Measurements from ENCODE around the gene FOXO3.

DNA sequence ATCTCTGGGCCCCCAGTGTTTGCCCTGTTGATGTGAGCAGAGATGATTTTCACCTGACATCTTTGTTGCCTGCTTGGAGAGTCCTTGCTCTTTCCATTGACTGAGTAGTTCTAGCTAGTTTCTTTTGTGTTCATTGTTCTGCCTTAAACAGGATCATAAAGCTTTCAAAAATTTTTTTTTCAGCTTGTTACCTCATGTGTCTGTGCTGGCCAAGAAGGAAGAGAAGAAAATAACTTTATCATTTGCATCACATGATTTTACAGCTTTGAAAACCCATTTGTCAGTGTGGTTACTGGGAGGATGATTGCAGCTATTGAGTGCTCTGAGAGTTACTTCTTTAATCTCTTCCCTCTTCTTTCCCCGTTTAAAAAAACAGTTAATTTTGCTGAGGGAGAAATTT is 16.0 kb downstream of the FOXO3 start:
- TF ChIP-seq, protein P1, sequence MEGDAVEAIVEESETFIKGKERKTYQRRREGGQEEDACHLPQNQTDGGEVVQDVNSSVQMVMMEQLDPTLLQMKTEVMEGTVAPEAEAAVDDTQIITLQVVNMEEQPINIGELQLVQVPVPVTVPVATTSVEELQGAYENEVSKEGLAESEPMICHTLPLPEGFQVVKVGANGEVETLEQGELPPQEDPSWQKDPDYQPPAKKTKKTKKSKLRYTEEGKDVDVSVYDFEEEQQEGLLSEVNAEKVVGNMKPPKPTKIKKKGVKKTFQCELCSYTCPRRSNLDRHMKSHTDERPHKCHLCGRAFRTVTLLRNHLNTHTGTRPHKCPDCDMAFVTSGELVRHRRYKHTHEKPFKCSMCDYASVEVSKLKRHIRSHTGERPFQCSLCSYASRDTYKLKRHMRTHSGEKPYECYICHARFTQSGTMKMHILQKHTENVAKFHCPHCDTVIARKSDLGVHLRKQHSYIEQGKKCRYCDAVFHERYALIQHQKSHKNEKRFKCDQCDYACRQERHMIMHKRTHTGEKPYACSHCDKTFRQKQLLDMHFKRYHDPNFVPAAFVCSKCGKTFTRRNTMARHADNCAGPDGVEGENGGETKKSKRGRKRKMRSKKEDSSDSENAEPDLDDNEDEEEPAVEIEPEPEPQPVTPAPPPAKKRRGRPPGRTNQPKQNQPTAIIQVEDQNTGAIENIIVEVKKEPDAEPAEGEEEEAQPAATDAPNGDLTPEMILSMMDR (IDR thresholded peaks at IDR 0.05), result no peak
- no peak for TF ChIP-seq POLR2A (IDR thresholded peaks at IDR 0.05)
- TF ChIP-seq EP300 (IDR thresholded peaks at IDR 0.05), result no peak
